Neural crest cell (in vitro differentiated cells): ENCODE measurements around the gene SPIRE2. TPM values are rescaled to one million over a fixed set of nuclear protein-coding genes. Genes with fewer than 3 reads are reported as not detected.
"Not testable (repeated sequence)": the region's sequence is repeated elsewhere in the genome, so short reads cannot be mapped to it uniquely, and the experiment has no call there.

Experiments
- DNase-seq: peaks from one replicate; pipeline ENCODE4 v3.0.0; 2021; ENCODE audit warnings: low read depth, mixed read lengths, low spot score
- H3K27ac Mint-ChIP-seq: one replicate; pipeline ENCODE4 v1.8.0; 2021; ENCODE audit warnings: mild to moderate bottlenecking, mixed read lengths; ENCODE audit not compliant: unreplicated experiment
- H3K27me3 Mint-ChIP-seq: 2 replicates; pipeline ENCODE4 v1.8.0; 2021; ENCODE audit warnings: low read depth, mild to moderate bottlenecking, mixed read lengths
- H3K36me3 Mint-ChIP-seq: 2 replicates; pipeline ENCODE4 v1.8.0; 2021; ENCODE audit warnings: low read depth, mild to moderate bottlenecking, mixed read lengths
- H3K4me1 Mint-ChIP-seq: 2 replicates; pipeline ENCODE4 v1.8.0; 2021; ENCODE audit warnings: mixed read lengths
- H3K4me3 Mint-ChIP-seq: one replicate; pipeline ENCODE4 v1.8.0; 2021; ENCODE audit warnings: mild to moderate bottlenecking, mixed read lengths
- H3K9me3 Mint-ChIP-seq: 2 replicates; pipeline ENCODE4 v1.8.0; 2021; ENCODE audit warnings: mixed read lengths
- CTCF ChIP-seq: fragments of 200-600 bp; sonication (generic); conservative IDR thresholded peaks from 2 replicates; pipeline ENCODE4 v1.5.0; 2021; ENCODE audit warnings: antibody characterized with exemption, mild to moderate bottlenecking
- long read RNA-seq: library from polyadenylated mRNA; unstranded; transcript quantifications from one replicate; pipeline ENCODE4 v2.0.0, GENCODE V29; 2020
- total RNA-seq: library from RNA; stranded (reverse); gene quantifications from 2 replicates; pipeline ENCODE4 v1.2.1, GENCODE V29; 2021

Gene SPIRE2
- total RNA-seq: 18.0 and 19.3 TPM in 2 replicates
- long read RNA-seq, partial matches to known transcripts: 1 of 4 reads
- long read RNA-seq, other reads (novel, unspliced or antisense): 1 of 4 reads

- H3K9me3 Mint-ChIP-seq: no peaks in the 10 kb centered on the region
Observed at GRCh38 chr16:89828199-89828869, at the start of gene SPIRE2. Gene SPIRE2, plus strand, starts transcription at chr16:89828475. Its CDS starts 76 bp downstream, at chr16:89828551.

GRCh38 chr16:89779231-89779908, 48.9 kb upstream of the SPIRE2 start:
- H3K36me3 Mint-ChIP-seq: peaks cover 17% of the 10 kb centered on the region
- H3K27ac Mint-ChIP-seq: peak overlapping the region; percentile 75
- DNase-seq: no peak
- no peak overlapping the region for H3K4me3 Mint-ChIP-seq
- H3K4me1 Mint-ChIP-seq: peaks cover 7% of the 10 kb centered on the region
- H3K9me3 Mint-ChIP-seq: no peaks in the 10 kb centered on the region
- H3K27me3 Mint-ChIP-seq: no peaks in the 10 kb centered on the region
- TF ChIP-seq CTCF: no peak

More at GRCh38 chr16:89828199-89828869, at the start of gene SPIRE2:
- no peaks in the 10 kb centered on the region for H3K27me3 Mint-ChIP-seq
- peak; percentile 68 for DNase-seq
- peak within 1 kb of the TSS; percentile 93 for H3K4me3 Mint-ChIP-seq
- no peak for TF ChIP-seq CTCF
- H3K36me3 Mint-ChIP-seq: no peaks in the 10 kb centered on the region
- H3K27ac Mint-ChIP-seq: peak within 1 kb of the TSS; percentile 79
- H3K4me1 Mint-ChIP-seq: peaks cover 21% of the 10 kb centered on the region

- no peaks in the 10 kb centered on the region for H3K9me3 Mint-ChIP-seq
- DNase-seq: no peak
- peaks cover 21% of the 10 kb centered on the region for H3K36me3 Mint-ChIP-seq
- H3K27ac Mint-ChIP-seq: no peak overlapping the region
- TF ChIP-seq CTCF: no peak
- H3K27me3 Mint-ChIP-seq: no peaks in the 10 kb centered on the region
- peaks cover 7% of the 10 kb centered on the region for H3K4me1 Mint-ChIP-seq
- H3K4me3 Mint-ChIP-seq: no peak overlapping the region
Observed at GRCh38 chr16:89779909-89780305, 48.4 kb upstream of the SPIRE2 start.

- Mint-ChIP-seq H3K36me3 (peaks cover 22% of the 10 kb centered on the region), H3K9me3 (no peaks in the 10 kb centered on the region), H3K4me3 (no peak overlapping the region), H3K4me1 (peaks cover 7% of the 10 kb centered on the region), H3K27me3 (no peaks in the 10 kb centered on the region), H3K27ac (no peak overlapping the region)
- no peak for TF ChIP-seq CTCF
- no peak for DNase-seq
Observed at GRCh38 chr16:89782489-89782888, 45.8 kb upstream of the SPIRE2 start.

GRCh38 chr16:89783952-89784351, 44.3 kb upstream of the SPIRE2 start:
- H3K4me1 Mint-ChIP-seq: not testable (repeated sequence)

GRCh38 chr16:89784406-89784805, 43.9 kb upstream of the SPIRE2 start:
- H3K36me3 Mint-ChIP-seq: peaks cover 21% of the 10 kb centered on the region
- TF ChIP-seq CTCF: no peak

More at GRCh38 chr16:89783952-89784351, 44.3 kb upstream of the SPIRE2 start:
- H3K27me3 Mint-ChIP-seq, H3K9me3 Mint-ChIP-seq, H3K4me3 Mint-ChIP-seq, H3K27ac Mint-ChIP-seq, DNase-seq: not testable (repeated sequence)
- peaks cover 22% of the 10 kb centered on the region for H3K36me3 Mint-ChIP-seq

More at GRCh38 chr16:89784406-89784805, 43.9 kb upstream of the SPIRE2 start:
- Mint-ChIP-seq H3K4me3 (no peak overlapping the region), H3K9me3 (no peaks in the 10 kb centered on the region), H3K27ac (no peak overlapping the region), H3K4me1 (peaks cover 5% of the 10 kb centered on the region), H3K27me3 (no peaks in the 10 kb centered on the region)
- DNase-seq: no peak
